Measurements from ENCODE around the gene KRT86.

KRT86 gene

DNA sequence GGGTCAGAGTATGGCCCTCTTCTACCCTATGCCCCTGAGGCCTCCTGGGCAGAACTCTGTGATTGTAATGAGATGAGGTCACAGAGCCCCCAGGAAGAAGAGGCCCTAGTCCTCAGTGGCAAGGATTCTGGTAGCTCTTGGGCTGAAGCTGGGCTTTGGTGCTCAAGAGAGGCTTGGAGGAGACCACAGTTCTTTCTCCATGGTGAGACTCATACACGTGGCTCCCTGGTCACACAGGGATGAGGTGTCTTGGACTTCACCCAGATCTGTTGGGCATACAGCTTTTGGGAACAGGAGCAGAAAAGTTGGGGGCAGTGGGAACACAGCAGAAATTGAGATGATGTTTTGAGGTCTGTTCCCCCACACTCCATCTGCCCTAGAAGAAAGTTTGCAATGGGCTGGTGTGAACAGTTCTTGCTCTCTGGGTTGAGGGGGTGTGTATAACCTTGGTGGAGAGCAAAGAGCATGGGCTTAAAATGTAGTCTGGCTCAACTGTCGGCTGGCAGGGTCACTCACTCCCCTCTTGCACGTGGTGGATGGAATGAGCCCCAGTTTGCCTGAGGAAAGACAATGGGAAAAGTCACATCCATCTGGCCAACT is at the start of gene KRT86:
Gene KRT86 (plus strand): TSS at position 125 of the 600 bp plus-strand sequence. CDS start 27,272 bp downstream, outside the sequence.
- no peak for DNase-seq

DNA sequence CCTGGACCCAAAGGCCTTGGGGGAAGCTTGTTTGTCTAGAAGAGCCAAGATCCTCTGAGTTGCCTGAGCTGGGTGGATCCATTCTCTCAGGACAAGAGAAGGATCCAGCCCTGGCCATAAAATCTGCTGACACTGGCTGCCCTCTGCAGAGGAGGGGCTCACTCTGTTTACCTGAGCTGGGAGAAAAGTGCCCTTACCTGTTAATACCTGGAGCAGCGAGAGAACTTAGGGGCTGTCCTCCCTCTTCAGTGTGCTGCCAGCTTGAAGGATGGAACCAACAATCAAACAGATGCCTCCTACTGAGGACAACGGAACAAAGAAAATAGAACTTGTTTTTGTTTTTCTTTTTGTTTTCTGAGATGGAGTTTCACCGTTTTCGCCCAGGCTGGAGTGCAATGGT is 48.7 kb upstream of the KRT86 start:
- DNase-seq = no peak

GRCh38 chr12:52226446-52226845 is 48.0 kb upstream of the KRT86 start:
- no peak for DNase-seq

- DNase-seq = no peak
Observed at GRCh38 chr12:52227606-52228166, 46.8 kb upstream of the KRT86 start.

DNA sequence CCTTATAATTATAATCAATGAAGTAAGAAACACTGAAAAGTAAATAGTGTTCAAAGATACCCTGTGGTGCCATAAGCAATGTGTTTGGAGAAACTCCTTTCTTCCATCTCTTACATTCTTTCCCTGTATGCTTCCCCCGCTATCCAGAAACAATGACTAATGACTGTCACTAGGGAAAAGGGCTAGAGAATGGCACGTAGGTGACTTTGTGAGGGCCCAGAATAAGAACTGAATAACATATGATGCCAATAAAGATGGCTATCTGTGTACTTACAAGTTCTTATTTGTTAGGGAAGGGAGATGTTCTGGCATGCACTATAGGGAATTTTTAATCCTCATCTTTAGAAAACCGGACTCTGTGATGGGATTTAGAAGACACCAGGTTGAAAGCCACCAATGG is 46.1 kb upstream of the KRT86 start:
- no peak for DNase-seq

GRCh38 chr12:52228931-52229330 is 45.5 kb upstream of the KRT86 start:
- no peak for DNase-seq

DNA sequence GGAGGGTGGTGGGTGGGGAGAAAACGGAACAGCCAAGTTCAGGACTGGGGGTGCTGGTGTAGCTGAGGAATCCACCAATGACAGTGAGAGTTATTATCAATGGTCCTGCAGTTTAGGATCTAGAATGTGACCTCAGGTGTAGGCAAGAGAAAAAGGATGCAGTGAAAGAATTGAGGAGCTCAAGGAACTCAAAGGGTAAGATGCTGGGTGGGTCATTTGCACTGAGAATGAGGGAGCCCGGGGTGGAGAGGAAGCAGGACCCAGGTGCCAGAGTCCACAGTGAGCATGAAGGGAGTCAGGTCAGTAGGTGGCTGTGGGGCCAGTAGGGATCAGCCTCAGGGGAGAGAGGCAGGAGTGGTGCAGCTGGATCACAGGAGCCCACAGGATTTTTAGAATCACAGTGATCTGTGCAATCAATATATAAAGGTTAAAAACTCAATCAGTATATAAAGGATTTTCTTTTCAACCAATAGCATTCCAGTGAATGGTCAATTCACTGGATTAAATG is 44.6 kb upstream of the KRT86 start:
- no peak for DNase-seq

DNA sequence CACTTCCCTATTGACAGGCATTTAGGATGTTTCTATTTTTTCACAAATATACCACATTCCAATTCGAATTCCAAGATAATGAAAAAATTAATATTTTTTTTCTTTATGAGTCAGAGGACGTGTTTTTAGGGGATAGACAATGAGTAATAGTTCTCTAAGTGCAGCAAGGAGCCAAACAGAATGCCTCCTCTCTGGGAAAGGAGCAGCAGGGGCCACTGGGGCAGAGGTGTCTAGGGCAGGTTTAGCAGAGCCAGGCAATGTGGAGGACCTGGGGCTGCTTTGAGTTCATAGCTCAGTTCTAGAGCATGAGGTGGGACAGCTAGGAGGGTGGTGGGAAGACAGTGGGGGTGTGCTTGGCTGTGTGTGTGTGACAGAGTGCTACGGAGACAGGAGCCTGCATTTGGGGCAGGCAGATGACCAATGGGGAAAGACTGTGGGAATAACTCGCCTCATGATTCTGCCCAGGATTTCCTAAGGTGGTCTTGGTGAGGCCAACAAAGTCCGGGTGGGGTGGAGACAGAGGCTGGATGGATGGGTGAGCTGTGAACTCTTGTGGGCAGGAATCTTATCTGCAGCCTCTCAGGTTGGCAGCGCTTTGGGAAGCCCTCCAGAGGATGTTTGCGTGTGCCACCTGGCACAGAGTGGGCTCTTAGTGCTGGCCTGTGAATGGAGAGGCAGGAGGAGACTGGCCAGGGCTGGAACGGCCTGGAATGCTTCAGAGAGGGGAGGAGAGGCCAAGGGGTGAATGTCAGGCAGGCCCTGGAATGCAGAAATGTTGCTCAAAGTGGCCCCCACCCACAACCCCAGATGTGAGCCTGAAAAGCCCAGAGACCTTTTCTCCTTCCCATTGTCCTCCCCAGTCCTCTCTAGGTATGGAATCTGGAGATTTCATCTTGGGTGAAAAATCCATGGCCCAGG is 43.8 kb upstream of the KRT86 start:
- no peak for DNase-seq

DNA sequence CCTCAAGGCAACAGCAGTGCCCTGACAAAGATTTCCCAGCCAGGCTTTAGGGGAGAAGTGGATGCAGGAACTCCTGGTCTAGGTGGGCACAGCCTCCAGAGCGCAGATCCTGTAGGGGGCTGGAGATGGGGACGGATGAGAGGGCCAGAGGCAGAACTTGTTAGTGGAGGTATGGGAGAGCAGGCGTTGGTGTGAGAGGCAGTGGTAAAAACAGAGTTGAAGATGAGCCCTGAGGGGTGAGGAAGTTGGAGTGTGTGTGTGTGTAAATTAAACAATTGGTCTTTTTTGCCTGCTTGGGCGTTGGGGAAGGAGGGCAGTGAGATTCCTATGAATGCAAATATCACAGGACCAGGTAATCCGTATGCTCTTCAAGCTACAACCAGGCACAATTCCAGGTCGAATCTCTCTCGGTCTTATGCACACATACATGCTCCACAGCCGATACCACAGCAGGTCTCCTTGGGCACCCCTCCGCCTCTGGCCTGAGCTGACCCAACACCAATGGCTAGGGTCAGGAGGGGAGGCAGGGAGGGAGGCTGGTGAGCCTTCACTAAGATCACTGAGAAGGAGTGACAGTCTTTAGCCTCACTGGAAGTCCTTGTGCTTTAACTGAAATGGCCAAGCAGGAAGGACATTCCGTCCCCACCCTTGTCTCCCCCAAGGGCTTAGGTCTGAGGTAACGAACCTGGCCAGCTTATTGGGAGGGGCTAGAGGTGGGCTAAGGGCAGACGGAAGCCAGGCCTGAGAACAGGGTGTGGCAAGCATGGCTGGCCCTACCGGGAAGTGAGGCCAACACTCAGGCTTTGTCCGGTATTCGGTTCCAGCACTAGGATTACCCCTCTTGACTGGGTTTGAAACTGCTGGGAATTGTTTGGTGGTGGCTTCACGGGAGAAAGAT is 42.9 kb upstream of the KRT86 start:
- no peak for DNase-seq

GRCh38 chr12:52232203-52232673 is 42.2 kb upstream of the KRT86 start:
- no peak for DNase-seq

GRCh38 chr12:52232674-52233461 is 41.6 kb upstream of the KRT86 start, which contains the start of gene KRT7:
Gene KRT7 (plus strand): TSS chr12:52233243. CDS start chr12:52233297, 54 bp downstream.
- DNase-seq = no peak

- no peak for DNase-seq
Observed at GRCh38 chr12:52233462-52234207, 40.8 kb upstream of the KRT86 start.

DNA sequence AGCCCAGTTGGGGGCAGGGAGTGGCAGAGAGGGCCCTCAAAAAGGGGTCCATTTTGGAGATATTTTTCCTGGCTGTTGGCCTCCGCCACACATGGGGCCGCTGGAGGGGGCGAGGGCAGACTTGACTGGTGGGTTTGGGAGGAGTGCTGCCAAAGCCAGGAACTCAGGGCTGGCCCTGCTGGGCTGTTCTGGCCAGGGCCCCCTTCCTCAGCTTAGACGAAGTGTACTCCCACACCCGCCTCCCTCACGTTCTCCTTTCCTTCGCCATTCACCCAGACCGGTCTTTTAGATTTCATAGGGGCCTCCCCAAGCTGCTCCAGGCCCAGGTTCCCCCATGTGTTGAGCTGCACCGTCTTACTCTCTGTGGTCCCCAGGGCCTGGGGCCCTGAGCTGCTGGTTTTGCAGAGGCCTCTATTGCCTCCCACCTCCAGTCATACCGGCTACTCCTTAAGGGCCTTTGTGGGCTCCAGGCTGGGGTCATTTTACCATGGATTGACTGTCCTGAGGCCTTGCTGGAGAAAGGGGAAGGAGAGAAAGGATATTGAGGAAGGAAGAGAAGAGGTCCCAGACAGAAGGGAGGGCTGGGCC is 40.1 kb upstream of the KRT86 start:
- no peak for DNase-seq

GRCh38 chr12:52235001-52235764 is 39.3 kb upstream of the KRT86 start:
- DNase-seq = no peak

DNA sequence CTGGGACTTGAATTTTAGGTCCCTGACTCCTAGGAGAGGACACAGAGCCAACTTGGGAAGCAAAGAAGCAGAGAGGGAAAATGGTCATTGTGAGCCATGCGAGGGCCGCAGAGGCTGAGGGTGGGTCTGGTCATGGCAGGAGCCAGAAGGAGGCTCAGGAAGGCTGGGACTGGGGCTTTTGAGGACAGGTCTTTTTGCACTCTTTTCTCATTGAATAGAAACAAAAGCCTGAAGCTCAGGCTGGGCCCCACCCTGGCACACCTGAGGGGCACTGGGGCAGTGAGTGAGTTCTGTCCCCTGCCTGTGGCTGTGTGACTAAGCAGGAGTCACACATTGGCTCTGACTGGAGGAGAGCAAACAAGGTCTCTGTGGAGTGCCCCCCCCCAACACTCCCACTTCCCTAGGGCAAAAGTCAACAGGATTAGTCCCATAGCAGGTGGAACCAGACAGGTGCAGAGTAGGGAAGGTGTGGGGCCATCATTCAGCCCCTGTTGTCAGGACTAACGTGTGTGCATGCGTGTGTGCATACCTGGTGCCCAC is 38.6 kb upstream of the KRT86 start:
- DNase-seq = no peak

- DNase-seq = no peak
Observed at GRCh38 chr12:52236386-52237050, 37.9 kb upstream of the KRT86 start.

- DNase-seq = no peak
Observed at GRCh38 chr12:52238207-52238840, 36.1 kb upstream of the KRT86 start.

Measured in stimulated activated CD8-positive, alpha-beta memory T cell treated with anti-CD3 and anti-CD28 coated beads, Interleukin-4, amount 100 ng/mL, for 48 hours (primary cell).